Heart left ventricle (tissue), 13 donors: ENCODE measurements around the gene TTC27.

Source experiments
- CTCF ChIP-seq, 12 donors: fragments of 200-600 bp; sonication (generic) in 4 of 12; IDR thresholded peaks; one replicate each; pipeline versions ENCODE4 v1.5.0 to v1.8.0; 2018 to 2022; ENCODE audit warnings: antibody characterized with exemption in 12 of 12, mild to moderate bottlenecking in 5 of 12
- POLR2A ChIP-seq, 2 donors: fragments of 450-650 bp; IDR thresholded peaks; one replicate each; pipeline ENCODE4 v1.6.1; 2017; ENCODE audit warnings: antibody characterized with exemption in 2 of 2, mild to moderate bottlenecking in 2 of 2, moderate library complexity in 2 of 2
- donor health status: ischemic (EF 13 %, LVEDD 7.1; RV severe dilation, severe dysfunction).
- donor health status: DM: no; HTN: yes; CAD: no.
- donor health status: DM: no; HTN: no; CAD: no.
- donor health status: ischemic (EF 25% LVEDD 6.9; RV normal size, moderate dysfunction).
- donor health status: ischemic (EF 25% LVEDD 5.7; RV mildly dilated, moderate dysfunction).
- donor health status: ischemic (EF 35%, LVEDD 5.7; RV mildly dilated, moderate dysfunction).
- donor health status: nonischemic (EF 11% LVEDD 7.7; RV severe dilation, severe dysfunction).
- donor health status: DM: yes; HTN: yes; CAD: no.
- donor health status: PGD.
- donor health status: ischemic (EF 29% LVEDD 5.4; RV normal size, mild dysfunction).
- donor health status: nonischemic (EF 23%, LVEDD 6.1; RV moderate dilation, normal function).

- TF ChIP-seq CTCF (IDR thresholded peaks at IDR 0.05) (no peak), POLR2A (IDR thresholded peaks at IDR 0.05) (no peak)
Measured at GRCh38 chr2:32863326-32863725, 235.5 kb downstream of the TTC27 start.
